Activated T-helper 9 cell treated with anti-CD3 and anti-CD28 coated beads, Interleukin-2, amount 50 U/mL, for 16 hours (primary cell): ENCODE measurements around the gene CPSF7.
"Not testable (repeated sequence)": the region's sequence is repeated elsewhere in the genome, so short reads cannot be mapped to it uniquely, and the experiment has no call there.

Source experiments
- DNase-seq: peaks from one replicate; pipeline ENCODE4 v3.0.0-alpha.2; 2020; ENCODE audit warnings: low read depth

The CPSF7 gene

GRCh38 chr11:61383859-61384258 lies 45.9 kb downstream of the CPSF7 start:
- not testable (repeated sequence) for DNase-seq

- no peak for DNase-seq
Measured at GRCh38 chr11:61380884-61381283, 48.9 kb downstream of the CPSF7 start.

- no peak for DNase-seq
Measured at GRCh38 chr11:61378713-61379313, 51.0 kb downstream of the CPSF7 start.

- no peak for DNase-seq
Measured at GRCh38 chr11:61377461-61378160, 52.2 kb downstream of the CPSF7 start.

- no peak for DNase-seq
Measured at GRCh38 chr11:61375761-61376108, 54.0 kb downstream of the CPSF7 start.

GRCh38 chr11:61372659-61373420 lies 56.9 kb downstream of the CPSF7 start:
- no peak for DNase-seq

- DNase-seq = no peak
Measured at GRCh38 chr11:61370349-61371005, 59.3 kb downstream of the CPSF7 start.

GRCh38 chr11:61369372-61370348 lies 60.1 kb downstream of the CPSF7 start:
- no peak for DNase-seq

- no peak for DNase-seq
Measured at GRCh38 chr11:61368646-61369045, 61.1 kb downstream of the CPSF7 start.

- DNase-seq = no peak
Measured at GRCh38 chr11:61367406-61367805, 62.4 kb downstream of the CPSF7 start.

- no peak for DNase-seq
Measured at GRCh38 chr11:61364012-61364675, 65.6 kb downstream of the CPSF7 start.

- DNase-seq = peak; percentile 1
Measured at GRCh38 chr11:61362542-61362875, 67.3 kb downstream of the CPSF7 start.

GRCh38 chr11:61361741-61362541 lies 67.8 kb downstream of the CPSF7 start, which contains the start of the genes CYB561A3 and TMEM138:
Gene CYB561A3 (minus strand): TSS chr11:61361882. CDS start chr11:61356713, 5,169 bp downstream.
Gene TMEM138 (plus strand): TSS chr11:61362374. CDS start chr11:61364391, 2,017 bp downstream.
- DNase-seq = peak; percentile 83

GRCh38 chr11:61361237-61361740 lies 68.5 kb downstream of the CPSF7 start:
- DNase-seq = no peak

- no peak for DNase-seq
Measured at GRCh38 chr11:61359516-61359915, 70.3 kb downstream of the CPSF7 start.

GRCh38 chr11:61358566-61358965 lies 71.2 kb downstream of the CPSF7 start:
- no peak for DNase-seq

- DNase-seq = no peak
Measured at GRCh38 chr11:61357894-61358239, 71.9 kb downstream of the CPSF7 start.

- DNase-seq = no peak
Measured at GRCh38 chr11:61357233-61357893, 72.4 kb downstream of the CPSF7 start.

- no peak for DNase-seq
Measured at GRCh38 chr11:61356706-61357105, 73.1 kb downstream of the CPSF7 start.
